ENCODE results near the gene PLSCR3.

PLSCR3 gene

DNA sequence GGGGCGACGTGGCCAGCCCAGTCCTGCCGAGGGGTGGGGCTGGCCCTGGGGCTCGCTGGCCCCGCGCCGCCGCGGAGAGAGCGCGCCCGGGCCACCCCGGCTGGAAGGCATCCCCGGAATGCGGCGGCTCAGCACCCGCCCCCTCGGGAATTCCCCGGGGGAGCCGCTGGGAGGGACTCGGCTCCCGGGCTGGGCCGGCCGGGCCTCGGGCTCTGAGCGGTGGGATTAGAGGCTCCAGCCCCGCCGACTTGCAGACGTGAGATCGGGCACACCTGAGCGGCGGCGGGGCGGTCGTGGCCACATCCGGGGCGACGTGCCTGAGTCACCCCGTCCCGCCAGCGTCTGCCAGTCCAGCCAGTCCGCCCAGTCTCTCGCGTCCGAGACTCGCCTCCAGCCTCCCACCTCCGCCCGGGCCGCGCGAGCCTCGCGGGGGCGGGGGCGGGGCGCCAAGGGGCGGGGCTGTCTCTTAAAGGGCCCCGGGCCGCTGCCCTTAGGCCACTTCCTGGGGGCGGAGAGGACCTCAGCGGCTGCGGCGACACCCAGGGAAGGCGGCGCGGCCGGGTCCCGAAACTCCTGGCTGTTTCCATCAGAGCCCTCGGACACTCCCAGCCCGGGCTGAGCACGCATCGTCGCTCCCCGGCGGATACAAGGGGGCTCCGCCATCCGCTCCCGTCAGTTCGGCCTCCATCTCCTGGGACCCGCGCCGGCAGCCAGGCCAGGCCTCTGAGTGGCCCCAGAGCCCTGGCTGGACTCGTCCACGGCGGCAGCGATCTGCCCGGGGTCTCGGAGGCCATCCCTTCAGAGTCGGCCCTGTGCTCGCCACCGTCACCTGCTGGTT lies 42.4 kb downstream of the PLSCR3 start, which contains the start of gene KCTD11:
Gene KCTD11, plus strand, starts transcription at position 498 of the 838 bp plus-strand sequence.
- peaks cover 8% of the 10 kb centered on the region for H3K36me3 Mint-ChIP-seq
- peak within 1 kb of the TSS; percentile 90 for H3K27ac Mint-ChIP-seq
- peak within 1 kb of the TSS; percentile 96 for H3K4me3 Mint-ChIP-seq
- no peaks in the 10 kb centered on the region for H3K27me3 Mint-ChIP-seq
- peaks cover 30% of the 10 kb centered on the region for H3K4me1 Mint-ChIP-seq
- no peaks in the 10 kb centered on the region for H3K9me3 Mint-ChIP-seq
- peak; percentile 42 for ATAC-seq (ENCODE audit: low read depth)
- DNase-seq (ENCODE audit: low spot score in 2 of 2), result peak; percentile 50 to 68

DNA sequence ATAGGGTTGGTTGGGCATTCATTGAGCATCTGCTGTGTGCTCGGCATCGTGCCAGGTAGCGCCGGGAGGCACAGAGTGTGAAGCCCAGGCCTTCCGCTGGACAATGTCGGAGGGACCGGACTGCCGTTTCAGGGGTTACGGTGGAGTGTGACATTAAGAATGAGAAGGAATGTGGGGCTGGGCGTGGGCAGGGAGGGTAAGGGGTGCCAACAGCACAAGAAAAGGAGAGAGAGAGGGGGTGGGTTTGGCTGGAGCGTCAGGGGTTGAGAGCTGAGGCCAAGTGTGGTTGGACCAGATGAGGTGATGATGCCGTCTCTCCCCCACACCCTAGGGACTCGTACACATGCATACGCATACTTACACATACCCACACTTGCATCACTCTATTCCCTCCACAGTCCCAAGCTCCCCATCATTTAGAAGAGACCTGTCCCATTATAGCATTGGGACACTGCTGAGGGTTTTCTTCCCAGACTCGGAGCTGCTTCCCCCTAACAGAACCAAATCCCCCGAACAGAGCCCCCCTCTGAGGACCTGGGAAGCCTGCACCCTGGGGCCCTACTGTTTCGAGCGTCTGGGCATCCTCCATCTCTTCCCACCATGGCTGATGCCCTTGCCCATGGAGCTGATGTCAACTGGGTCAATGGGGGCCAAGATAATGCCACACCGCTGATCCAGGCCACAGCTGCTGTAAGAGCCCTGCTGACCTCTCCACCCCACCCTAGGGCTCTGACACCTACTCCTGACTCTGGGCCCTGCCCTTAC lies 45.7 kb downstream of the PLSCR3 start:
- ATAC-seq (ENCODE audit: low read depth) (no peak), DNase-seq (ENCODE audit: low spot score in 2 of 2) (no peak)
- no peaks in the 10 kb centered on the region for H3K27me3 Mint-ChIP-seq
- no peak overlapping the region for H3K4me3 Mint-ChIP-seq
- no peaks in the 10 kb centered on the region for H3K9me3 Mint-ChIP-seq
- H3K36me3 Mint-ChIP-seq, result peaks cover 12% of the 10 kb centered on the region
- H3K4me1 Mint-ChIP-seq, result peaks cover 22% of the 10 kb centered on the region
- H3K27ac Mint-ChIP-seq, result peak overlapping the region; percentile 88

GRCh38 chr17:7347630-7348477 lies 46.5 kb downstream of the PLSCR3 start:
- Mint-ChIP-seq H3K27me3 (no peaks in the 10 kb centered on the region), H3K27ac (no peak overlapping the region), H3K36me3 (peaks cover 15% of the 10 kb centered on the region), H3K9me3 (no peaks in the 10 kb centered on the region), H3K4me1 (peaks cover 24% of the 10 kb centered on the region), H3K4me3 (no peak overlapping the region)
- DNase-seq (ENCODE audit: low spot score in 2 of 2) (no peak), ATAC-seq (ENCODE audit: low read depth) (no peak)

GRCh38 chr17:7346761-7347614 lies 47.3 kb downstream of the PLSCR3 start:
- no peaks in the 10 kb centered on the region for H3K9me3 Mint-ChIP-seq

GRCh38 chr17:7343250-7343649 lies 51.1 kb downstream of the PLSCR3 start:
- H3K9me3 Mint-ChIP-seq, result no peaks in the 10 kb centered on the region
- H3K36me3 Mint-ChIP-seq, result peaks cover 22% of the 10 kb centered on the region
- no peak for DNase-seq (ENCODE audit: low spot score in 2 of 2)
- H3K27ac Mint-ChIP-seq, result peak overlapping the region; percentile 47
- no peak overlapping the region for H3K4me3 Mint-ChIP-seq
- ATAC-seq (ENCODE audit: low read depth), result no peak
- peaks cover 14% of the 10 kb centered on the region for H3K4me1 Mint-ChIP-seq
- no peaks in the 10 kb centered on the region for H3K27me3 Mint-ChIP-seq

More at GRCh38 chr17:7346761-7347614, 47.3 kb downstream of the PLSCR3 start:
- ATAC-seq (ENCODE audit: low read depth), result no peak
- peaks cover 18% of the 10 kb centered on the region for H3K4me1 Mint-ChIP-seq
- H3K36me3 Mint-ChIP-seq, result peaks cover 15% of the 10 kb centered on the region
- no peaks in the 10 kb centered on the region for H3K27me3 Mint-ChIP-seq
- no peak for DNase-seq (ENCODE audit: low spot score in 2 of 2)
- H3K4me3 Mint-ChIP-seq, result no peak overlapping the region
- H3K27ac Mint-ChIP-seq, result no peak overlapping the region

DNA sequence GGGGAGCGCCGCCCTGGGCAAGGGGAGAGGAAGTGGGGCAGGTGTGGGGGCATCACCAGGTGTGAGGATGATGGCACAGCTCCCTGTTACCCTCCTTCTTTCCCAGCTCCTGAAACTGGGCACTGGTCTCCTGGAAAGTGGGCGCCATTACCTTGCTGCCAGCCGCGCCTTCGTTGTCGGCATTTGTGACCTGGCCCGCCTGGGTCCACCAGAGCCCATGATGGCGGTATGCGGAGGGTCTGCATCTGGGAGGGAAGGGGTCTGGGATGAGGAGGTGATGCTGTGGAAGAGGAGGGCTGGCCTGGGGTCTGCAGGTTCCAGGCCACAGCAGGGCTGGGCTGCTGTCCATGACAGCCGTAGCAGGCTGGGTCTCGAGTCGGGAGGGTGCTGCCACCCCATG lies 52.5 kb downstream of the PLSCR3 start:
- Mint-ChIP-seq H3K4me1 (peaks cover 24% of the 10 kb centered on the region), H3K27ac (no peak overlapping the region), H3K27me3 (no peaks in the 10 kb centered on the region), H3K36me3 (peaks cover 17% of the 10 kb centered on the region), H3K9me3 (no peaks in the 10 kb centered on the region), H3K4me3 (no peak overlapping the region)
- ATAC-seq (ENCODE audit: low read depth) (no peak), DNase-seq (ENCODE audit: low spot score in 2 of 2) (no peak)

DNA sequence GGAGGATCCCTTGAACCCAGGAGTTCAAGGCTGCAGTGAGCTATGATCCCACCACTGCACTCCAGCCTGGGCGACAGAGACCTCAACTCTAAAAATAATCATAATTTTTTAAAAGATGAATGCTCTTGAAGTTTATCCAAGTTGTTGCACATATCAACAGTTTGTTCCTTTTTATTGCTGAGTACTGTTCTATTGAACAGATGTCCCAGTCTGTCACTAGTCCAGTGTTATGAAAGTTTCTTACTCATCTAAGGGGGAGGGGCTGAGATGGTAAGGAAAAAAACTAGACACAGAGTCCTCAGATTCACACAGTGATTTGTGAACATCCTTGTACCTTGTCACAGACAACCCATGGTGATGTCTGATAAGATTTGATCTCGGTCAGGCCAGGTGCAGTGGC lies 54.1 kb downstream of the PLSCR3 start:
- no peak overlapping the region for H3K27ac Mint-ChIP-seq
- DNase-seq (ENCODE audit: low spot score in 2 of 2), result no peak
- no peak overlapping the region for H3K4me3 Mint-ChIP-seq
- no peaks in the 10 kb centered on the region for H3K9me3 Mint-ChIP-seq
- ATAC-seq (ENCODE audit: low read depth), result no peak
- peaks cover 16% of the 10 kb centered on the region for H3K36me3 Mint-ChIP-seq
- peaks cover 34% of the 10 kb centered on the region for H3K4me1 Mint-ChIP-seq
- H3K27me3 Mint-ChIP-seq, result no peaks in the 10 kb centered on the region

Measured in memory B cell (primary cell).